DMS 273 treated with DMSO at 0.1 percent for 48 hours (cell line): ENCODE results near the gene CD79A.
"Not testable (repeated sequence)": the region's sequence is repeated elsewhere in the genome, so short reads cannot be mapped to it uniquely, and the experiment has no call there.

ENCODE experiments used
- DNase-seq: peaks from one replicate; lab custom pipeline; 2025; lab: John Stamatoyannopoulos, UW

The CD79A gene

DNA sequence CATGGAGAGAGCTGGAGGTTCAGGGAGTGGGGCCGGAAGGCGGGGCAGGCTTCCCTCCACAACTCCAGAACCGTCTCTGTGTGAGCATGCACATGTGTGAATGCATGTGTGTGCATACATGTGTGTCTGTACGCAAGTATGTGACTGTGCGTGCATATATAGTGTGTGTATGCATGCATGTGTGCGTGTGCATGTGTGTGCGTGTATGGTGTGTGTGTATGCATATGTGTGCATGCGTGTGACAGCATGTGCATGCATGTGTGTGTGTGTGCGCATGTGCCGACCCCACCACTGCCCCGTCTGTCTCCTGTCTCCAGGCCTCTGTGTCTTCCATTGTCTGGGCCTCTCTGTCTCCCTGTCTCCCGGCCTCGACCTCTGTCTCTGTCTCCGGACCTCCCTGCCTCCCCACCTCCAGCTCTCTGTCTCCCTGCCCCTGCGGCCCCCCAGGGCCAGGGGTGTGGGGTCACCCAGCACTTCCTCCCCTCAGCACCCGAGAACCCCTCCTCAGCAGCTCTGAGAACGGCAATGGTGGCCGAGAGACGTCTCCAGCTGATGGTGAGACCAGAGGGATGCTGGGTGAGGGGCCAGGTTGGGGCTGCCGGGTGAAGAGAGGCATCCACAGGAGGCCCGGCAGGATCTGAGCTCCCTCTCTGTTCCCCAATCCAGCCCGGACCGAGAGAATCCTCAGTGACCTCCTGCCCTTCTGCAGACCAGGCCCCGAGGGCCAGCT lies 28.4 kb downstream of the CD79A start:
- DNase-seq, result no peak

DNA sequence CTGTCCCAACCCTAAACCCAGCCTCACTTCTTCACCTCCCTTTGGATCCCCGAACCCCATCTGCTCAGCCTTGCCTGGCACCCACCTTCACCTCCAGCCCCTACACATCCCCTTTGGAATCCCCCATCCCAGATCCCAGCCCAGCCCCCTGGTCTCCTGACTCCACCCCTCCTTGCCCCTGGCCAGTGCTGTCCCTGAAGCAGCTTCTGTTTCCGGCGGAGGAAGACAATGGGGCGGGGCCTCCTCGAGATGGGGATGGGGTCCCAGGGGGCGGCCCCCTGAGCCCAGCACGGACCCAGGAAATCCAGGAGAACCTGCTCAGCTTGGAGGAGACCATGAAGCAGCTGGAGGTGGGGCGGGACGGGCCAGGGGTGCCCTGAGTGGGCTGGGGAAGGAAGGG lies 29.2 kb downstream of the CD79A start:
- DNase-seq, result no peak

DNA sequence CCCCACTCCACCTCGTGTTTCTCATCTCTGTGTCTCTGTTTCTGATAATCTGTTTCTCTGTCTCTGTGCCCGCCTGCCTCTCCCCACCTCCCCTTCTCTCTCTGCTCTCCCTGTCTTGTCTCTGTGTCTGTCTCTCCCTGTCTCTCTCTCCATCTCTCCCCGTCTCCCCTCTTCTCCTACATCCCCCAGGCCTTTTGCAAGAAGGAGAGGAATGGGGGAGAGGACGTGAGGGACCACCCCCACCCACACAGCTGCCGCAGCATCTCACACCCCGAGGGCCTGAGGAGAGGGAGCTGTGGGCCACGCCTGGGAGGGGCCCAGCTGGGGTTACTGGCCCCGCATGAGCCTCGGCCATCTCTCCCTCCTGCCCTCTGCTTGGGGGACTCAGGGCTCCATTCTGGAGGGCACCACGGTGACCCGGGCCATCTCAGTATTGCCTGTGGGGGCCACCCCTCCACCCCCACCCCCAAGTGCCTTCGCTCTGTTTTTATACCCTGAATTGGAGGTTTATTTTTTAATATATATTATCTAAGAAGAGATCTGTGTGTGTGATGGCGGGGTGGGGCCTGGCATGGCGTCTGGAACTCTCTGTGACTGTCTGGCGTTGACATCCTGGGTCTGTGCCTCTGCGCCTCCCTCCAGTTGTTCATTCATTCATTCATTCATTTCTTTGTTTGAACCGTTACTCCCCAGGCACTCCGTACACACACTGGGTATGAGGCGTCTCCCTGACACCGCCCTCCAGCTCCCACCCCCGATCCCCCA lies 30.0 kb downstream of the CD79A start:
- no peak for DNase-seq

DNA sequence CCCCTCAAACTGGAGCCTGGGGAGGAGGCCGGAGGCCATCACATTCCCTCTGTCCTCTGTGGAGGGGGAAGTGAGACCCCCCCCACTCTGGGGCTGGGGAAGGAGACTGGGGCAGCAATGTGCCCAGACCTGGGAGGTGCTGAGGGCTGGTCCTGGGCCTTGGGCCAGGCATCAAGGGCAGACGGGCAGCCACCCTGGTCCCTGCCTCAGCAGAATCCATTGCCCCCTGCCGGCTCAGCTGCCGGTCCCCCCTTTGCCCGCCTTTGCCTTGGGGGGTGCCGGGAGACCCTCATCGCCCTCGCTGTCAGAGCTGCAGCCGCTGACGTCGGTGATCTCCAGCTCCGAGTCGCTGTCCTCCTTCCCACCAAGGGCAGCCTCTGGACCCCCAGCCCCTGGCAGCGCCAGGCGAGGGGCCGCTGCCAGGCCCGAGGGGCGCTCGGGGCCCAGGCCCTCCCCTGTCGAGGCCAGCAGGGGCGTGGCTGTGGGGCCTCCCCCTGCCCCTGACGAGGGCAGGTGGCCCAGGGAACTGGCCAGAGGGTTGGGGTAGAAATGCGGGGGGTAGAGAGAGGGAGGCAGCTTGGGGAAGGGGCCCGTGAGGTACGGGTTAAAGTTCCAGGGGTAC lies 31.0 kb downstream of the CD79A start:
- no peak for DNase-seq

DNA sequence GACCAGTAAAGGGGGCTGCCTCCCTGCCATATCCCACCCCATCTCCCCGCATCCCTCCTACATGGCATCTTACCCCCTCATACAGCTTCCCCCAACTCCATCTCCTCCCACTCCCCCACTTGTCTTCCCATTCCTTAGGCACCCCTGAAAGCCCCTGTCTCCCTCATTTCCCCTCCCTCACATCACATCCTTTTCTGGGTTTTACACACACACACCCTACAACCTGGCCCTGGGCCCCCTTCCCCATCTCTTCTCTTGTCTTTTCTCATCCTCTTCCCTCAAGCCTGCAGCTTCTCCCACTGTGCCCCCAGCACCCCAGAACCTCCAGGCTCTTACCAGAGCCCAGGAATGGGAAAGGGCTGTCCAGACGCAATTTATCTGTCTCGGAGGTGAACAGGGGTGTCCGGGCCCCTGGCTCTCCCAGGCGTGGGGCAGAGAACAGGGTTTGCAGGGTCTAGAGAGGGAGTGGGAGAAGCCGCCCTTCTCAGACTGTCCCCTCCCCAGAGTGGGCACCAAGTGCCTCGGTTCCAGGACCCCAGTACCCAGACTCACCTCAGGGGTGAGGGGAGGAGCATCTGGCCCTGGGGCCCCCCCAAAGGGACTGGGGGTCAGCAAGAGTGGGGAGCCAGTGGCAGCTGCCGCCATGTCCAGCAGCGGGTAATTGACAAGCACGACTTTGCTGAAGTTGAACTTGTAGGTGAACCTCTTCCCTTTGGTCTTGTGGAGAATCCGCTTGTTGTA lies 31.8 kb downstream of the CD79A start:
- no peak for DNase-seq

DNA sequence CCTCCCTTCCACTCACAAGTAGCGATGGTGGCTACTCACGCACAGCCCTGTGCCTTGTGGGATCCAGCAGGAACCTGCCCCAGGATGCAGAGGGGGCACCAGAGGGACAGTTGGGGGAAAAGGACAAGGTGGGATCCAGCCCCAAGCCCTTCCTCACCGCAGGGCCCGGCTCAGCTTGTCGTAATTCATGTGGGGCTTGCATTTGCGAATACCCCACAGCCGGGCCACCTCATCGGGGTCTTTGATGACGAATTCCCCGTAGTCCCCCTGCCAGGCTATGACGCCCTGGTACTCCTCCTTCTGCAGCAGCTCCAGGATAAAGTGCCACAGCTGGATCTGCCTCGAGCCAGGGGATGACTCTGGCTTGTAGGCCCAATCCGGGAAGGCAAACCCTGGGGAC lies 32.6 kb downstream of the CD79A start:
- DNase-seq, result no peak

DNA sequence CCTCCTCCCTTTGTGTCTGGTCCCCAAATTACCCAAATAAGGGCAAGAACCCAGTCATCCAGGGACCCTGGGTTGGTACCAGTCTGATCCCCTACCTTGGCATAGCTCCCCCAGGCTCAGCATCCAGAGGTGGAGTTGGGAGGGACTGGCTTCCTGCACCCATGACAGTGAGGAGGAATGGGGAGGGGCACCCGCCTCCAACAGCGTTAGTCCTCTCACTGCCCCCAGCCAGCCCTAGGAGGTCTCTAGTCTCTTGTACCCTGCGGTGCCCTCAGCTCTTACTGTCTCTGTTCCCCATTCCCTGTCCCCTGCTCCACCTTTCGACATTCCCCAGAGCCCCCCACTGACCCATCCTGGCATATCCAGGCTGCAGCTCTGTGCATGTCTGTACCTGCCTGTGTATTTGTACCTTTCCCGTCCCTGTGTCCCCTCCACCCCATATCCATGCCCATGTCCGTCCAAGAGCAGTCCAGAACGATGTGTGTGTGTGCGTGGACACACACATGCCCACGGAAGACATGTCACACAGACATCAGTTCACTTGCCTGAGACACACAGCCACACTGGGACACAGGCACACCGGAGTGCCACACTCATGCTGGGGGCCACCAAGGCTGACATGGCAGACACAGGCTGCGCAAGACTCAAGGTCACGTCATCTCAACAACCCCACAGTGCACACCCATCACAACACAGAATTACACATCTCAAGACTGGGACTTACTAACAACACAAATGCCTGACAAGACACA lies 33.3 kb downstream of the CD79A start:
- DNase-seq, result no peak

DNA sequence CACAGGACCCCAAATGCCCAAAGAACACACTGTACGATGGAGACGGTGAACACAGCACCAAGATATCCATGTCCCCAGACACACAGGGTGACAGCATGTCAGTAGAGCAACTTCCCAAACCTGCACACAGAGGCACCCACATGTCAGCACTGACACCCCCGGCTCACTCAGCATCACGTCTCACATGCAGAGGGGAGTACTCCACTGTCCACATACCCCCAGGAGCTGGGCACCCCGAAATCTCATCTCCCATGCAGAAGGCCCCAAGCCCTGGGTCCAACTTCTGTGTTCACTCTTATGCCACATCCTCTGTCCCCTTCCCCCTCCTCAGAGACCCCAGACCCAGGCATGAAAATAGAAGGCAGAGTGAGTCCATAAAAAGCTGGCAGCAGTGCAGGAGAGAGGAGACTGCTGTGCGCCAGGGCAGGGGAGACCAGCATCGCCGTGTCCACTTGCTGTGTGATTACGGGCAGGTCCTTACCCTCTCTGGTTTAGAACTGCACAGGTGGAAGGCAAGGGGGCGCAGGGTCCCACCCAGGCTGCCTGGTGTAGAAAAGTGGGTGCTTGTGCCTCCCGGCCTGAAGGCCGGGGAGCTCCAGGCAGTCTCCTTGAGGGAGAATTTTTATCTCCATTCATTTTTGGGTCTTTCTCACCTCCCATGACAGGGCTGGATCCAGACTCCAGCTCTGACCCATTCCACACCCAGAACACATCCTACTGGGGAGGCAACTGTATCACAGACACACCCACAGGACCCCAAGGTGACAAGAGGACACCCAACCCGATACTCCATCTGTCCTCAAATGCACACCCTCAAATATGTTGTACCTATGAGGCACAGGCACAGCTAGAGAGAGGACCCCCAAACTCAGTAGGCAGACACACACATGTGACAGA lies 34.2 kb downstream of the CD79A start:
- no peak for DNase-seq

DNA sequence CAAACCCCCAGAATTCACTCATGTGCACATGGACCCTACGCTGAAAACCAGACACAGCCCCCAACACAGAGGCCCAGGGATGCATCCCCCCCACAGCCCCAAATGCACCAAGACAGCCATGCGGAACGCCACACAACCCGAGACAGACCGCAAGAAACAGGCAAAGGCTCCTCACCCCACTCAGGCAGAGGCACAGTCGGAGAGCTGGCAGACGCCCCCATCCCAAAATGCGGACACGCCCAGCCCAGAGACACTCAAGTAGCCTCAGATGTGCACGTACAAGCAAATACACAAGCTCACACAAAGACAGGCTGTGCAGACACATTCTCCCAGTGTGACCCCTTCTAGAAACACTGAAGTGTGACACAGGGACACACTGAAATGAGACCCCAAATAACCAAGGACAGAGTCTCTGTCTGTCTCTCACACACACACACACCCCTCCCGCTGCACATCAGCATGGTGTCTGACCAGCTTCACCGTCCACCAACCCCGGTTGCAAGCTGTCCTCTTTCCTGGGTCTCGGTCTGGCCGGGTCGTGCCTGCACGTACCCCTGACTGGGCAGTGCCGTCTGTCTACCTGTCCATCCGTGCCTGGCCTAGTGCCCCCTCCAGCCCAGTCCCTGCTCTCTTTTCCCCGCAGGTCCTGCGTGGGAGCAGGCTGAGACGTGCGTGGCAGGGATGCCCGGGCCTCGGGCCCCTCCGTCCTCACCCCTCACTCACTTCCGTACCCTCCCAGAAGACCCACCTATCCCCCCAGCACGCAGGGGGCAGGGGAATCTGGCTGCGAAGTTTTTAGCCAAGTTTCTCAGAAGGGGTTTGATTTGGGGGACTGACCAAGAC lies 35.0 kb downstream of the CD79A start:
- DNase-seq, result no peak

DNA sequence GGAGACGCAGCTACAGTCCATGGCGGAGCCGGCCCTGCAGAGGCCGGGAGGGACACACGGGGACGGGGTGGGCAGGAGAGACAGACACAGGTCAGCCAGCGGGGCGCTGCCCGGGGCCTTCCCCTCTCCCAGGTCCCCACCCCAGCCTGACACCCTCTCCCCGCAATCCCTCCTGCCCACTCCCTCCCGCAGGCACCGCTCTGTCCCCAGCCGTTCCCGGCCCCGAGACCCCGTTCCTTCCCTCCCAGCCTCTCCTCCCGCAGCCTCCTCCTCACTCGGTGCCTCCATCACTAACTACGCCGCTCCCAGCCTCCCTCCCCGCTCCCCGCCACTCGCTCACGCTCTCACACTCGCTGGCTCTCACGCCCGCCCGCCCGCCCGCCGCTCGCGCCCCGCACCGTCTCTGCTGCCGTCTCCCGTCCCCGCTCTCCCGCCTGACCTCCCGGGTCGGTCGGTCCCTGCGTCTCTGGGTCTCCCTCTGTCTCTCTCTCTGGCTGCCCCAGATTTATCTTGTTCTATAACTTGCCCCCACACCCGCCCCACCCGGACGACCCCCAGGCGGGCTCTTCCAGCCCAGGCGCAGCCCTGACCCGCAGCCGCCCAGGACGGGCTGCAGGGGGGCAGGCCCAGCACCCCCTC lies 35.9 kb downstream of the CD79A start:
- no peak for DNase-seq

DNA sequence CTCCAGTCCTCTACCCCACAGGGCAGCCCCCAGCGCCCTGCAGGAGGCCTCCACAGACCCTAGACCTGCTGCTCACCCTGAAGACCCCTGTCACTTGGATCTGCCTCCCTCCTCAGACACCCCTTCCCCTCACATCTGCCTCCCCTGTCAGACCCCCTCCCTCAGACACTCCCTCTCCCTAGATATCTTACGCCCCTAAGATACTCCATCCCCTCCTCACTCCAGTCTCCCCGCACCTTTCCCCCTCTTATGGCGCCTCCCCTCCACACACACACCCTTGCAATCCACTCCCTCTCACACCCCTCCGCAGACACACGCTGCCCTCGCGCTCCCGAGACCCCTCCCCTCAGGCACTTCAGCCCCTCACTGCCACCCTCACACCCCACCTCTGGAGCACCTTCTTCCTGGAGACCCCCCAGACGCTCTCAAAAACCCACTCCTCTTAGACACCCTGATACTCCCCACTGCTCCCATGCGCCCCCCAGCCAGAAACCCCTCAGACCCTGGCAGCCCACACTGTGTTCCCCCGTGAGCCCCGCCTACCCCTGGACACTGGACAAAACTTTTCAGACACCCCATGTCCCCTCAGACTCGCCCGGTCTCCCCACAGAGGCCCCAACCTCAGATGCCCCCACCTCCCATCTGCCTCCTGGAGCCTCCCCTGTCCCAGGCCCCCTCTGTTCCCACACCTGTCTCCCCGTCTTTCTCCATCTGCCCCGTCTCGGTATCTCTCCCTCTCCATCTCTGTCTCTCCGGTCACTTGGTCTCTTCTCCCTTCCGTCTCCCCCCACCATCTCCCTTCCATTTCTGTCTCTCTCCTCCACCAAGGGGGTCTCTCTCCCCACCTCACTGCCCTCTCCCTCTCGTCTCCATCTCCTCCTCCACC lies 36.7 kb downstream of the CD79A start:
- DNase-seq, result no peak

DNA sequence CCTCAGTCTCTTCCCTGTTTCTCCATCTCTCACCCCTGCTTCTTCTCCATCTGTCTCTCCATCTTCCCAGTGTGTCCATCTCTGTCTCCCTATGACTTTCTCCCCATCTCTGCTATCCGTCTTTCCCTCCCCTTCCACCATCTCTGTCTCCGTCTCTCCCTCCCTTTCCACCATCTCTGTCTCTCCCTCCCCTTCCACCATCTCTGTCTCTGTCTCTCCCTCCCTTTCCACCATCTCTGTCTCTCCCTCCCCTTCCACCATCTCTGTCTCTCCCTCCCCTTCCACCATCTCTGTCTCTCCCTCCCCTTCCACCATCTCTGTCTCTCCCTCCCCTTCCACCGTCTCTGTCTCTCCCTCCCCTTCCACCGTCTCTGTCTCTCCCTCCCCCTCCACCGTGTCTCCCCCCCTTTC lies 37.4 kb downstream of the CD79A start:
- DNase-seq, result not testable (repeated sequence)

DNA sequence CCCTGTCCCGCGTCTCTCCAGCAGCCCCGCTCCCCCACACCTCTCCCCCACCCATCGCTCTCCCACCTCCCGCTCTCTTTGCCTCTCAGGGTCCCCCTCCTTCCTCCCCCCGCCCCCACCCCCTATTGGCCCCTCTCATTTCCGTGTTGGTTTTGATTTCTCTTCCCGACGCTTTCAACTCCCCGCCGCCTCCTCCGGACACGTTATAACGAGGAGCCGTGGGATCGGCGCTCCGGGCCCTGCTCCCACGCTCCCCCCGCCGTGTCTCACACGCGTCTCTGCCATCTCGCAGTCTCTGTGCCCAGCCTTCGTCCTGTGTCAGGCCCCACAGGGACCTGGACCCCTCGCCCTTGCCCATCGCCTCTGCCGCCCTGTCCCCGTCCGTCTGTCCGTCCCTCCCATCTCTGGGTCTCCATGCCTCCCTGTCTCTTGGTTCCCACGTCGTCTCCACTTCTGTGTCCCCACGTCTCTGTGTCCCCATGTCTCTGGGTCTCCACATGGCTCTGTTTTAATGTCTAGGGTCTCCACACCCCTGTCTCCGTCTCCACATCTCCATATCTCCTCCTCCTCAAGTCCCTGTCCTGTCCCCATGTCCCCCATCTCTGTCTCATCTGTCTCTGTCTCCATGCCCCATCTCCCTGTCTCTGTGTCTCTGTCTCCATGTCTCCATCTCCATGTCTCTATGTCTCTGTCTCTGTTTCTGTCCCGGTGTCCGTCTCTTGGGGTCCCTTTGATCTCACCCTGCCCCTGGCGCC lies 38.1 kb downstream of the CD79A start:
- DNase-seq, result no peak

DNA sequence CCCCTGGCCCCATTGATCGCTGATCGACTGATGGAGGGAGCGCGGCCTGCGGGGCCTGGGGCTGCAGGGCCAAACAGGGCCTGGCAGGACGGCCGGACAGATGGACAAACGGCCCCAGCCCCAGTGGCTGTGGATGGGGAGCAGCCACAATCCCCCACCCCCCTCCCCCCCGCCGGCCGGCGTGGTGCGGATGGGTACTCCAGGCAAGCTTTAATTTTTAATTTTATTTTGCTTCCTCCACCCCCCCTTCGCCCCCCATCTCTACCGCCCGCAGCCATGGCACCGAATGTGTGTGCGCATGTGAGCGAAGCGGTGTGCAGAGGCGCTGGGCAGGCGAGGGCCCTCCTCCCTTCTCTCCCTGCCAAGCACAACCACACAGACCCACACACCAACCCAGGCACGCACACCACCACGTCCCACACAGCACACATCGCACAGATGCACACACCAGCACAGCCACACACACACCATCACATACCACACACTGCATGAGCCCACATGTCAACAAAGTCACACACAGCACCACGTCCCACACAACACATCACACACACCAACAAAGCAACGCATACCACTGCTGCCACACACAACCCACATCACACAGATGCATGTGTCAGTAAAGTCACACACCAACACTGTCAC lies 38.8 kb downstream of the CD79A start:
- DNase-seq, result no peak

DNA sequence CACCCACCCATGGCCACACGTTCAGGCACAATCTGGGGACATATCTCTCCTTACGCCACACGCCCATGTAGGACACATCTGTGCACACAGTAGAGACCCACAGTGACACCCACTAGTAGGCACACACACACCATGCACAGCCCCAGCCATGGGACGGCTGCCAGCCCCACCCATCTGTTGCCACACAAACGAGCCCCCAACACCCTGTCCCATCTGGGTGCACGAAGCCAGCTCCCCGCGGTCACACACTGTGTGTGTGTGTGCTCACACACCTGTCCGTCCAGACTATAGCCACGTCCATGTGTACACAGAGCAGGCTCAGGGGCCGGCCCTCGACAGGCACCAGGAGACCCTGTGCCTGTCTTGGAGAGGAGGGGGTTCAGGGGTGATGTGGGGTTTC lies 40.6 kb downstream of the CD79A start:
- no peak for DNase-seq

DNA sequence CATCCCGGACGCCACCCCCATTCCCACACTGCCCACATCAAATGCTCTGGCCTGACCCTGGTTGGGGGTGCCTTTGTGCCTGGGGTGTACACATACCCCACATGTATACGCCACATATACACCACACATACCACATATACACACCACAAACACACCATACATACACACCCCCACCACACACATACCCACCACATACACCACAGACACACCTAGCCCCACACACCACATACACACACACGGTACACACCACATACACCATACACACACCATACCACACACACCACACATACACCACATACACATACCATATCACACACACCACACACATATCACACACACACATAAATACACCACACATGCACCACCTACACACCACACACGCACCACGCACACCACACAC lies 41.0 kb downstream of the CD79A start:
- DNase-seq, result no peak

DNA sequence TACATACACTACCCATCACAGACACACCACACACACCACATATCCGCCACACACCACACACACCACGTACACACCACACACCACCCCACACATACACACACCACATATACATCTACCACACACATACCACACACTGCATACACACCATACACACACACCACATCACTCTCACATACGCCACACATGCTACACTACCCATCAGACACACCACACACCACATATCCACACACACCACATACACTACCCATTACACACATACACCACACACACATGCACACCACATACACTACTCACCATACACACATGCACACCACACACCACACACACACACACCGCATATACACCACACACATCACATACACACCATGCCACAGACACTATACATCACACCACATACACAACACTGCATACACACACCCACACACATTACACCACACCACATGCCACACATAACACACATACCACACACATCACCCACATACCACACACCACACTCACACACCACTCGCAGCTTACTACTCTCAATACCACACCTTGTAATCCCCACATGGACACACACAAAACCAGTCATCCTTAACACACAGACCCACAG lies 41.7 kb downstream of the CD79A start:
- DNase-seq, result no peak
